Measurements from ENCODE around the gene FNBP1L. TPM values are rescaled to one million over a fixed set of nuclear protein-coding genes. Genes with fewer than 3 reads are reported as not detected.

The FNBP1L gene
- total RNA-seq, 1 experiment from 2014 or later: 119 TPM

DNA sequence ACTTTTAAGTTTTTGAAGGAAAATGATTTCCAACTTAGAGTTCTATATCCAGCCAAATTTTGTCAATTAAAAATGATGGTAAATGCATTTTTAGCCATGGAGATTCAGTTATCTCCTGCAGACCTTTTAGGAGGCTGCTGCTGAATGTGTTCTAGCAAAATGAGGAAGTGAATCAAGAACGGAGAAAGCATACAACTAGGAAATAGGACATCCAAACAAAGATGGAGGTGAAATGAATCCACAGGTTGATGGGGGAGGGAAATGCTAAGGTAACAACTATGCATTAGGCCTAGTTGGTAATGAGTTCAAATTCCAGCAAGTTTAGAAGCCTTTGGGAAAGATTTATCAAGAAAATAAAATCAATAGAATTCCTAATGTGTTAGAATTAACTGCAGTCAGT is 80.5 kb downstream of the FNBP1L start:
- H3K4ac ChIP-seq (ENCODE audit: low read depth, low read length): no peak overlapping the region
- H4K8ac ChIP-seq (replicated peaks; ENCODE audit: insufficient read length, low read depth, low read length): no peak overlapping the region
- no peaks in the 10 kb centered on the region for H3K79me2 ChIP-seq (ENCODE audit: insufficient read depth, low read length)
- no peak overlapping the region for H2BK120ac ChIP-seq (ENCODE audit: low read depth, low read length, poor library complexity, severe bottlenecking)
- Mint-ChIP-seq H3K9me3 (no peaks in the 10 kb centered on the region), H3K4me3 (no peak overlapping the region), H3K36me3 (ENCODE audit: insufficient read depth in 1 of 3, low read depth in 3 of 3) (peaks cover 14 to 69% (median 56%) of the 10 kb centered on the region in 3 experiments), H3K27ac (peak overlapping the region in 1 of 3 experiments; percentile 36; a peak in 1 of 7 replicates), H3K4me1 (peaks cover 2 to 4% of the 10 kb centered on the region in 2 experiments; a peak in 1 of 4 replicates), H3K27me3 (ENCODE audit: low read depth) (no peaks in the 10 kb centered on the region)
- H3K27me3 ChIP-seq (ENCODE audit: insufficient read depth, low read length): no peaks in the 10 kb centered on the region
- no peak overlapping the region for H3K9ac ChIP-seq (ENCODE audit: extremely low read depth, insufficient read length, low read length)
- no peak overlapping the region for H3T11ph ChIP-seq (ENCODE audit: low read length)
- H4K20me1 ChIP-seq (ENCODE audit: control insufficient read depth, insufficient read depth, insufficient read length): no peaks in the 10 kb centered on the region
- H2BK12ac ChIP-seq (ENCODE audit: insufficient read length, low read depth, low read length): no peak overlapping the region
- no peak overlapping the region for H2BK15ac ChIP-seq (ENCODE audit: low read depth, low read length)
- no peak overlapping the region for H3K56ac ChIP-seq (ENCODE audit: insufficient read length, low read depth, low read length)
- H3K4me1 ChIP-seq (ENCODE audit: insufficient read depth, low read length): no peaks in the 10 kb centered on the region
- no peaks in the 10 kb centered on the region for H3K9me3 ChIP-seq (ENCODE audit: control insufficient read depth, low read depth, low read length)
- TF ChIP-seq CTCF (conservative IDR thresholded peaks at IDR 0.05): no peak
- WGBS (ENCODE audit: extremely low coverage, insufficient read length, low lambda C conversion rate): no CpG with 5 or more reads among the region's 1 CpG
- DNase-seq: no peak
- H3K23ac ChIP-seq (ENCODE audit: insufficient read length, low read depth, low read length): no peak overlapping the region
- no peak overlapping the region for H3K27ac ChIP-seq (ENCODE audit: insufficient read length, low read depth, low read length)
- no peak overlapping the region for H3K14ac ChIP-seq (ENCODE audit: insufficient read depth, low read length)
- H3K4me2 ChIP-seq (ENCODE audit: insufficient read depth, insufficient read length, low read length): no peak overlapping the region
- H3K18ac ChIP-seq (ENCODE audit: insufficient read length, low read depth, low read length): no peak overlapping the region
- no peak overlapping the region for H2AK5ac ChIP-seq (ENCODE audit: insufficient read length, low read length)
- no peak overlapping the region for H2BK5ac ChIP-seq (ENCODE audit: insufficient read length, low read length)
- no peak overlapping the region for H2AFZ ChIP-seq (ENCODE audit: low read length)
- H3K79me1 ChIP-seq (ENCODE audit: insufficient read depth, low read depth, low read length, poor library complexity, severe bottlenecking): no peaks in the 10 kb centered on the region
- H3K23me2 ChIP-seq (ENCODE audit: insufficient read length, low read depth, low read length, poor library complexity, severe bottlenecking): no peaks in the 10 kb centered on the region
- no peak overlapping the region for H4K91ac ChIP-seq (ENCODE audit: insufficient read length, low read depth, low read length)
- H4K5ac ChIP-seq (ENCODE audit: insufficient read length, low read depth, low read length): no peak overlapping the region
- no peak overlapping the region for H2BK20ac ChIP-seq (ENCODE audit: low read depth, low read length, poor library complexity, severe bottlenecking)
